BLaER1 treated with 17β-estradiol and CSF1 and Interleukin-3, amounts not matched to agents 10 nM and 100 nM (cell line): ENCODE data around the gene PAK6.

ENCODE experiments used
- H3K27ac ChIP-seq, 11 experiments: shearing (Covaris generic); formaldehyde crosslinking; 2 replicates each; pipeline ENCODE4 v1.8.1; 2022
- H3K27me3 ChIP-seq, 11 experiments: shearing (Covaris generic); formaldehyde crosslinking; 2 replicates each; pipeline ENCODE4 v1.8.1; 2022
- H3K36me3 ChIP-seq, 11 experiments: shearing (Covaris generic); formaldehyde crosslinking; 2 replicates each; pipeline ENCODE4 v1.8.1; 2022
- H3K4me1 ChIP-seq, 10 experiments: shearing (Covaris generic); formaldehyde crosslinking; 2 replicates each; pipeline ENCODE4 v1.8.1; 2022
- H3K4me2 ChIP-seq, 11 experiments: shearing (Covaris generic); formaldehyde crosslinking; 2 replicates each; pipeline ENCODE4 v1.8.1; 2022
- H3K4me3 ChIP-seq, 10 experiments: shearing (Covaris generic); formaldehyde crosslinking; 2 replicates each; pipeline ENCODE4 v1.8.1; 2022
- H3K9ac ChIP-seq, 11 experiments: shearing (Covaris generic); formaldehyde crosslinking; 2 replicates each; pipeline ENCODE4 v1.8.1; 2022
- H3K9me3 ChIP-seq, 11 experiments: shearing (Covaris generic); formaldehyde crosslinking; replicated peaks in 1 of 11; 2 replicates each; pipeline ENCODE4 v1.8.1; 2022
- H4K20me1 ChIP-seq, 11 experiments: shearing (Covaris generic); formaldehyde crosslinking; 2 replicates each; pipeline ENCODE4 v1.8.1; 2022
- Cebpa-rat ChIP-seq, 11 experiments: shearing (Covaris generic); IDR thresholded peaks; 2 replicates each; pipeline ENCODE4 v1.8.1; 2022

PAK6 gene

GRCh38 chr15:40300771-40301170 is 61.9 kb downstream of the PAK6 start:
- no peak overlapping the region for H3K27ac ChIP-seq
- TF ChIP-seq Cebpa-rat (IDR thresholded peaks at IDR 0.05), result no peak
- 0 out of 22 replicates have a peak overlapping the region, but pooled peaks of 1 of the 11 experiments have one; percentile 19 for H3K9ac ChIP-seq
- no peak overlapping the region for H3K4me3 ChIP-seq
- H4K20me1 ChIP-seq, result peaks cover 0 to 100% (median 14%) of the 10 kb centered on the region in 11 experiments; a peak in 12 of 22 replicates
- peak overlapping the region; percentile 35 to 91 (median 56); a peak in 14 of 22 replicates for H3K4me2 ChIP-seq
- H3K4me1 ChIP-seq, result peaks cover 19 to 76% (median 41%) of the 10 kb centered on the region in 10 experiments
- H3K36me3 ChIP-seq, result peaks cover 49 to 100% (median 76%) of the 10 kb centered on the region in 11 experiments
- peaks cover 0 to 32% (median 19%) of the 10 kb centered on the region in 11 experiments; a peak in 18 of 22 replicates for H3K9me3 ChIP-seq
- H3K27me3 ChIP-seq, result no peaks in the 10 kb centered on the region

GRCh38 chr15:40301467-40302179 is 62.8 kb downstream of the PAK6 start:
- no peak overlapping the region for H3K27ac ChIP-seq

GRCh38 chr15:40302288-40302886 is 63.5 kb downstream of the PAK6 start:
- H3K4me2 ChIP-seq, result peak overlapping the region in 7 of 11 experiments; percentile 54 to 91 (median 57); a peak in 12 of 22 replicates
- H4K20me1 ChIP-seq, result peaks cover 0 to 92% (median 18%) of the 10 kb centered on the region in 11 experiments; a peak in 12 of 22 replicates
- H3K27me3 ChIP-seq, result no peaks in the 10 kb centered on the region
- H3K4me3 ChIP-seq, result no peak overlapping the region
- H3K9me3 ChIP-seq, result peaks cover 0 to 32% (median 19%) of the 10 kb centered on the region in 11 experiments; a peak in 18 of 22 replicates
- TF ChIP-seq Cebpa-rat (IDR thresholded peaks at IDR 0.05), result no peak
- H3K9ac ChIP-seq, result no peak overlapping the region
- peaks cover 34 to 74% (median 46%) of the 10 kb centered on the region in 10 experiments for H3K4me1 ChIP-seq
- H3K36me3 ChIP-seq, result peaks cover 49 to 84% (median 72%) of the 10 kb centered on the region in 11 experiments
- H3K27ac ChIP-seq, result no peak overlapping the region

More at GRCh38 chr15:40301467-40302179, 62.8 kb downstream of the PAK6 start:
- TF ChIP-seq Cebpa-rat (IDR thresholded peaks at IDR 0.05), result no peak
- Histone ChIP-seq H3K4me1 (peaks cover 26 to 76% (median 41%) of the 10 kb centered on the region in 10 experiments), H3K9me3 (peaks cover 0 to 32% (median 19%) of the 10 kb centered on the region in 11 experiments; a peak in 18 of 22 replicates), H3K9ac (no peak overlapping the region), H3K36me3 (peaks cover 49 to 92% (median 75%) of the 10 kb centered on the region in 11 experiments), H3K4me2 (peak overlapping the region; percentile 35 to 91 (median 56)), H3K27me3 (no peaks in the 10 kb centered on the region), H4K20me1 (peaks cover 0 to 100% (median 18%) of the 10 kb centered on the region in 11 experiments; a peak in 12 of 22 replicates), H3K4me3 (peak overlapping the region in 2 of 10 experiments; percentile 7 to 15; a peak in 1 of 20 replicates)

- Histone ChIP-seq H3K4me2 (peak overlapping the region in 4 of 11 experiments; percentile 57 to 100 (median 95); a peak in 4 of 22 replicates), H3K9ac (no peak overlapping the region), H3K9me3 (peaks cover 0 to 32% (median 19%) of the 10 kb centered on the region in 11 experiments; a peak in 18 of 22 replicates), H4K20me1 (peaks cover 0 to 86% (median 18%) of the 10 kb centered on the region in 11 experiments; a peak in 12 of 22 replicates), H3K36me3 (peaks cover 47 to 78% (median 66%) of the 10 kb centered on the region in 11 experiments), H3K4me1 (peaks cover 38 to 69% (median 48%) of the 10 kb centered on the region in 10 experiments), H3K27me3 (no peaks in the 10 kb centered on the region), H3K27ac (no peak overlapping the region), H3K4me3 (no peak overlapping the region)
- no peak for TF ChIP-seq Cebpa-rat (IDR thresholded peaks at IDR 0.05)
Observed at GRCh38 chr15:40302981-40303380, 64.1 kb downstream of the PAK6 start.

GRCh38 chr15:40303576-40303975 is 64.7 kb downstream of the PAK6 start:
- Histone ChIP-seq H3K4me2 (peak overlapping the region in 5 of 11 experiments; percentile 35 to 100 (median 97); a peak in 6 of 22 replicates), H4K20me1 (peaks cover 0 to 80% (median 18%) of the 10 kb centered on the region in 11 experiments; a peak in 12 of 22 replicates), H3K36me3 (peaks cover 41 to 72% (median 60%) of the 10 kb centered on the region in 11 experiments), H3K4me1 (peaks cover 44 to 74% (median 54%) of the 10 kb centered on the region in 10 experiments), H3K27me3 (no peaks in the 10 kb centered on the region), H3K9ac (no peak overlapping the region), H3K4me3 (no peak overlapping the region), H3K9me3 (peaks cover 0 to 32% (median 19%) of the 10 kb centered on the region in 11 experiments; a peak in 18 of 22 replicates), H3K27ac (no peak overlapping the region)
- TF ChIP-seq Cebpa-rat (IDR thresholded peaks at IDR 0.05), result no peak

- H3K4me2 ChIP-seq, result peak overlapping the region in 9 of 11 experiments; percentile 91 to 100 (median 98); a peak in 16 of 22 replicates
- no peaks in the 10 kb centered on the region for H3K27me3 ChIP-seq
- no peak for TF ChIP-seq Cebpa-rat (IDR thresholded peaks at IDR 0.05)
- peaks cover 0 to 63% (median 18%) of the 10 kb centered on the region in 11 experiments; a peak in 12 of 22 replicates for H4K20me1 ChIP-seq
- H3K4me3 ChIP-seq, result peak overlapping the region in 3 of 10 experiments; percentile 66 to 83 (median 81); a peak in 6 of 20 replicates
- peaks cover 30 to 55% (median 43%) of the 10 kb centered on the region in 11 experiments for H3K36me3 ChIP-seq
- peaks cover 0 to 23% (median 10%) of the 10 kb centered on the region in 11 experiments; a peak in 18 of 22 replicates for H3K9me3 ChIP-seq
- H3K27ac ChIP-seq, result no peak overlapping the region
- peaks cover 59 to 91% (median 71%) of the 10 kb centered on the region in 10 experiments for H3K4me1 ChIP-seq
- peak overlapping the region in 1 of 11 experiments; percentile 35; a peak in 2 of 22 replicates for H3K9ac ChIP-seq
Observed at GRCh38 chr15:40305281-40305680, 66.4 kb downstream of the PAK6 start.

- H3K9ac ChIP-seq, result peak overlapping the region; percentile 79 to 90 (median 85)
Observed at GRCh38 chr15:40306371-40306770, 67.5 kb downstream of the PAK6 start.

GRCh38 chr15:40306908-40307307 is 68.0 kb downstream of the PAK6 start:
- Histone ChIP-seq H3K4me2 (peak overlapping the region; percentile 91 to 100 (median 98)), H4K20me1 (peaks cover 0 to 49% (median 18%) of the 10 kb centered on the region in 11 experiments; a peak in 12 of 22 replicates), H3K9ac (peak overlapping the region; percentile 79 to 90 (median 85)), H3K4me3 (peak overlapping the region; percentile 55 to 83 (median 66)), H3K27ac (peak overlapping the region; percentile 56 to 94 (median 91)), H3K27me3 (no peaks in the 10 kb centered on the region), H3K9me3 (peaks cover 0 to 7% (median 0%) of the 10 kb centered on the region in 11 experiments; a peak in 4 of 22 replicates), H3K36me3 (peaks cover 13 to 39% (median 27%) of the 10 kb centered on the region in 11 experiments; a peak in 21 of 22 replicates), H3K4me1 (peaks cover 48 to 88% (median 69%) of the 10 kb centered on the region in 10 experiments)
- no peak for TF ChIP-seq Cebpa-rat (IDR thresholded peaks at IDR 0.05)

More at GRCh38 chr15:40306371-40306770, 67.5 kb downstream of the PAK6 start:
- no peaks in the 10 kb centered on the region for H3K27me3 ChIP-seq
- H3K36me3 ChIP-seq, result peaks cover 19 to 44% (median 32%) of the 10 kb centered on the region in 11 experiments; a peak in 21 of 22 replicates
- H3K9me3 ChIP-seq, result peaks cover 0 to 12% (median 0%) of the 10 kb centered on the region in 11 experiments; a peak in 7 of 22 replicates
- peaks cover 0 to 54% (median 18%) of the 10 kb centered on the region in 11 experiments; a peak in 12 of 22 replicates for H4K20me1 ChIP-seq
- H3K4me3 ChIP-seq, result peak overlapping the region; percentile 55 to 83 (median 66)
- TF ChIP-seq Cebpa-rat (IDR thresholded peaks at IDR 0.05), result no peak
- H3K4me1 ChIP-seq, result peaks cover 53 to 90% (median 73%) of the 10 kb centered on the region in 10 experiments
- peak overlapping the region; percentile 91 to 100 (median 98) for H3K4me2 ChIP-seq
- peak overlapping the region; percentile 56 to 94 (median 91); a peak in 20 of 22 replicates for H3K27ac ChIP-seq
